K562 (cell line): ENCODE data around the gene CRYBG2.
"Not testable (repeated sequence)": the region's sequence is repeated elsewhere in the genome, so short reads cannot be mapped to it uniquely, and the experiment has no call there.

Source experiments
- ARID2 ChIP-seq: fragments of 450-650 bp; IDR thresholded peaks from 2 replicates; pipeline ENCODE4 v1.6.1; 2017; ENCODE audit warnings: antibody characterized with exemption, mild to moderate bottlenecking
- MEF2D ChIP-seq: conservative IDR thresholded peaks from 2 replicates; pipeline ENCODE4 v1.6.1; 2016; ENCODE audit warnings: low read depth, missing genetic modification characterization, missing compliant biosample characterization
- SUPT5H ChIP-seq: fragments of 450-650 bp; IDR thresholded peaks from 2 replicates; pipeline ENCODE4 v1.6.1; 2016
- TAF1 ChIP-seq: IDR thresholded peaks from 2 replicates; pipeline ENCODE4 v1.6.1; 2011; ENCODE audit warnings: mild to moderate bottlenecking, low read length, moderate library complexity; ENCODE audit not compliant: insufficient read depth, control insufficient read depth, severe bottlenecking; ENCODE audit errors: extremely low read depth
- TAL1 ChIP-seq: fragments of 450-650 bp; IDR thresholded peaks from 2 replicates; pipeline ENCODE4 v1.6.1; 2016; ENCODE audit warnings: mild to moderate bottlenecking
- ZBTB7A ChIP-seq: IDR thresholded peaks from 2 replicates; pipeline ENCODE4 v1.6.1; 2011; ENCODE audit warnings: low read depth, mild to moderate bottlenecking, low read length, moderate library complexity, borderline replicate concordance; ENCODE audit not compliant: control insufficient read depth
- TF ChIP-seq, protein P1 (sequence below), 3 experiments: IDR thresholded peaks in 2 of 3; conservative IDR thresholded peaks in 1 of 3; 2 replicates each; pipeline ENCODE4 v1.5.1; 2011 to 2012; ENCODE audit warnings: low read length in 3 of 3, mild to moderate bottlenecking in 3 of 3, control low read depth in 2 of 3, improper control_type of control experiment in 1 of 3, inconsistent platforms in 1 of 3, low read depth in 1 of 3, mixed read lengths in 1 of 3, moderate library complexity in 1 of 3; ENCODE audit not compliant: insufficient read depth in 2 of 3
- TF ChIP-seq, protein P2 (sequence below), 2 experiments: fragments of 450-650 bp in 1 of 2; sonication (generic) in 1 of 2; formaldehyde crosslinking in 1 of 2; IDR thresholded peaks in 1 of 2; conservative IDR thresholded peaks in 1 of 2; 2 replicates each; pipeline versions ENCODE4 v1.6.1 to v1.8.1; 2016 to 2023; ENCODE audit warnings: mild to moderate bottlenecking in 2 of 2, moderate library complexity in 2 of 2, inconsistent platforms in 1 of 2, missing genetic modification reagents in 1 of 2

DNA sequence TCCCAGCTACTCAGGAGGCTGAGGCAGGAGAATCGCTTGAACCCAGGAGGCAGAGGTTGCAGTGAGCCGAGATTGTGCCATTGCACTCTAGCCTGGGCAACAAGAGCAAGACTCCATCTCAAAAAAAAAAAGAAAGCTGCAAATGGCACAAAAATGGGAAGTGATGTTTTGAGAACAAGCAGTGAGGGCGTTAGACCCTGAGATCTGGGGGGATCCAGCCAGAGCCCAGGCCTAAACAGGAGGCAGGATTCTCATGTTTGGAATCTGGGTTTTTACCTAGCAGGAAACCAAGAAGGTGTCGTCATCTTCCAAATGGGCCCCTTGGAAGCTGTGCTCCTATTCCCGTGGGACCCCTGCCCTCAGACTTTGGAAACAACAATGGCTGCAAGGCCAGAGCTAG lies 61.2 kb downstream of the CRYBG2 start:
- TF ChIP-seq, protein P1, sequence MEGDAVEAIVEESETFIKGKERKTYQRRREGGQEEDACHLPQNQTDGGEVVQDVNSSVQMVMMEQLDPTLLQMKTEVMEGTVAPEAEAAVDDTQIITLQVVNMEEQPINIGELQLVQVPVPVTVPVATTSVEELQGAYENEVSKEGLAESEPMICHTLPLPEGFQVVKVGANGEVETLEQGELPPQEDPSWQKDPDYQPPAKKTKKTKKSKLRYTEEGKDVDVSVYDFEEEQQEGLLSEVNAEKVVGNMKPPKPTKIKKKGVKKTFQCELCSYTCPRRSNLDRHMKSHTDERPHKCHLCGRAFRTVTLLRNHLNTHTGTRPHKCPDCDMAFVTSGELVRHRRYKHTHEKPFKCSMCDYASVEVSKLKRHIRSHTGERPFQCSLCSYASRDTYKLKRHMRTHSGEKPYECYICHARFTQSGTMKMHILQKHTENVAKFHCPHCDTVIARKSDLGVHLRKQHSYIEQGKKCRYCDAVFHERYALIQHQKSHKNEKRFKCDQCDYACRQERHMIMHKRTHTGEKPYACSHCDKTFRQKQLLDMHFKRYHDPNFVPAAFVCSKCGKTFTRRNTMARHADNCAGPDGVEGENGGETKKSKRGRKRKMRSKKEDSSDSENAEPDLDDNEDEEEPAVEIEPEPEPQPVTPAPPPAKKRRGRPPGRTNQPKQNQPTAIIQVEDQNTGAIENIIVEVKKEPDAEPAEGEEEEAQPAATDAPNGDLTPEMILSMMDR (IDR thresholded peaks at IDR 0.05 in 2 of 3, conservative IDR thresholded peaks at IDR 0.05 in 1 of 3; ENCODE audit: insufficient read depth in 2 of 3, low read depth in 1 of 3, low read length in 3 of 3) = not testable (repeated sequence)
- TF ChIP-seq TAF1, ARID2, TAL1, SUPT5H, MEF2D, ZBTB7A: not testable (repeated sequence)
- TF ChIP-seq, protein P2, sequence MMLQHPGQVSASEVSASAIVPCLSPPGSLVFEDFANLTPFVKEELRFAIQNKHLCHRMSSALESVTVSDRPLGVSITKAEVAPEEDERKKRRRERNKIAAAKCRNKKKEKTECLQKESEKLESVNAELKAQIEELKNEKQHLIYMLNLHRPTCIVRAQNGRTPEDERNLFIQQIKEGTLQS (IDR thresholded peaks at IDR 0.05) = not testable (repeated sequence)
- TF ChIP-seq, protein P2 (CRISPR knock-in tag; conservative IDR thresholded peaks at IDR 0.05) = not testable (repeated sequence)
